CD4-positive, alpha-beta T cell treated with Interleukin-4 for 1 hour (primary cell): ENCODE results near the gene TRMT112.

ENCODE experiments used
- DNase-seq, 2 donors: peaks; one replicate each; pipeline ENCODE4 v3.0.0-alpha.2; 2020 to 2022

TRMT112 gene

DNA sequence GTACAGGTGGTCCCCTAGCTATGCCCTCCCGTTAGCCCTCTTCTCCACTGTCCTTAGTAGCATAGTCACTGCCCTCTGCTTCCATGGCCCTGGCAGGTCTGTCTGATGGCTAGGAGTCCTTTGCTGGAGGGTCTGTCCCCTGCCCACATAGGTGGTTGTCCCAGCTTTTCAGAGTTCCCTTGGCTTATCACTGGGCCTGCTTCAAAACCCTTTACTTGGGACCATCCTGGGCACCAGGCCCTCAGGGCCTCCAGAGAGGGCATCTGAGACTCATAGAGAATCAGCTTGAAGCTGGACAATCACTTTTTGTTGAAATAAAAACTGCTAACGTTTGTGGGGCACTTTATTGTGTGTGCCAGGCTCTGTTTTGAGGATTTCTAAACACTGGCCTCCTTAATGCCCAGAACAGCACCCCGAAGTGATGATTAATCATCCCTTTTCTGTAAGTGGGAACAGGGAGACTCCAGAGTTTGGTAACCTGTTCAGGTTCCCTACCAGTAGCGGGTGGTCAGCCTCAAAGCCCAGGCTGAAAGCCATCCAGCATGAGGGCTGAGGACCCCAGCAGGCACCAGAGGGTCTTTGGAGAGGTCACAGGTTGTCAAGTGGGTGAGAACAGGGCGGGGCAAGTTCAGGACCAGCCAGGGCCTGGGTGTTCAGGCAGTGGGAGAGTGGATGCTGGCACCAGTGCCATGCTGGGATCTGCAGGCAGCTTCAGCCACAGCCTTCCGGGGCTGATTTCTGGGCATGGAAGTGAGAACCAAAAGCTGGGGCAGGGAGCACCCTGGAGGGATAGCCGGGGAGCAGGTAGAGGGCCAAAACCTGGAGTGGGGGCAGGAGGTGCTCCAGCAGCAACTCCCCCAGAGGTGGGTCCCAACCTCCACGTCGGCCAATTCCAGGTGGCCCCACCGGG lies 26.8 kb downstream of the TRMT112 start:
- no peak for DNase-seq

DNA sequence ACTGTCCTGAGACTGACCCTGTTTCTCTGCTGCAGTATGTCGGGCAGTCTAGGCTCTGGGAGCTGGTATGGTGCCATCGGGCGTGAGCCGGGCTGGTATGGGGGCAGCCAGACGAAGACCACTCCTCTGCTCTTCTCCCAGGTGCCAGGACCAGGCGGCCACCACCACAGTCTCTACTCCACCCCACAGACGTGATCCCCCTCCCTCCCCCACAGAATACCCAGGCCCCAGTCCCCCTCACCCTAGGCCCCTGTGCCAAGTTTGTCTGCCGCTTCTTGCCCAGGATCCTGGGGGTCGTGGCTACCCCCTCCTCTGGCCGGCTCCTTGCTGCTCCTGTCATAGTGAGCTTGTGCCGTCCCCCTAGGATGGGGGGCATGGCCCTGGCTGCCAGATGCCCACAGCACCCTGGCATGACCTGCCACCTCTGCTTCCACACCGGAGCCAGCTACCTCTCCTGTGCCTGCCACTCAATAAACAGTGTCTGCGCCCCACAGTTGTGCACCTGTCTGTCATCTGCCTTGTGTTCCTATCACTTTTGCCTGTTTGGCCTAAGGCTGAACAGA lies 28.3 kb downstream of the TRMT112 start:
- no peak for DNase-seq

DNA sequence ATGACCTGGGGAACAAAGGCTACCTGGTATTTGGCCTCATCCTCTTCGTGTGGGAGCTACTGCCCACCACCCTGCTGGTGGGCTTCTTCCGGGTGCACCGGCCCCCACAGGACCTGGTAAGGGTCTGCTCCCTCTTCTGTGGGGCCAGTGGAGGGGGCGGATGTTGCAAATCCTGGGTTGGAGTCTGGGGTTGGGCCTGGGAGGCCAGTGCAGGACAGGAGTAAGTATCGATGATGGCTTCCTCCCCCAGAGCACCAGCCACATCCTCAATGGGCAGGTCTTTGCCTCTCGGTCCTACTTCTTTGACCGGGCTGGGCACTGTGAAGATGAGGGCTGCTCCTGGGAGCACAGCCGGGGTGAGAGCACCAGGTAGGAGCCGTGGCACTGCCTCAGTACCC lies 29.0 kb downstream of the TRMT112 start:
- no peak for DNase-seq

DNA sequence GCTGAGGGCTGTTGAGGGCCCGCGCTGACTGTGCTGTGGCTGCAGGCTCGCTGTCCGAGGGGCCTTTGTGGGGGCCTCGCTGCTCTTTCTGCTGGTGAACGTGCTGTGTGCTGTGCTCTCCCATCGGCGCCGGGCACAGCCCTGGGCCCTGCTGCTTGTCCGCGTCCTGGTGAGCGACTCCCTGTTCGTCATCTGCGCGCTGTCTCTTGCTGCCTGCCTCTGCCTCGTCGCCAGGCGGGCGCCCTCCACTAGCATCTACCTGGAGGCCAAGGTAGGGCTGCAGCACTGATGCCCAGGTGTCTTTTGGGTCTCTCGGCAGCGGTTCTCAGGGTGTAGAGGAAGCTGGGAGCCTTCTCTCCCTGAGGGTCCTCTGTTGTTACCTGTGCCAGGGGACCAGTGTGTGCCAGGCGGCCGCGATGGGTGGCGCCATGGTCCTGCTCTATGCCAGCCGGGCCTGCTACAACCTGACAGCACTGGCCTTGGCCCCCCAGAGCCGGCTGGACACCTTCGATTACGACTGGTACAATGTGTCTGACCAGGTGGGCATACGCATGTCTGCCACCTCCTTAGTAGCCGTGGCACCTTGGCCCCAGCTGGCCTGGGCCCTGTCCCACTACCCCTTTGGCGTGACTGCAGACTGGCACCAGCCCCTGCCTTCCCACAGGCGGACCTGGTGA lies 29.5 kb downstream of the TRMT112 start:
- DNase-seq = no peak

DNA sequence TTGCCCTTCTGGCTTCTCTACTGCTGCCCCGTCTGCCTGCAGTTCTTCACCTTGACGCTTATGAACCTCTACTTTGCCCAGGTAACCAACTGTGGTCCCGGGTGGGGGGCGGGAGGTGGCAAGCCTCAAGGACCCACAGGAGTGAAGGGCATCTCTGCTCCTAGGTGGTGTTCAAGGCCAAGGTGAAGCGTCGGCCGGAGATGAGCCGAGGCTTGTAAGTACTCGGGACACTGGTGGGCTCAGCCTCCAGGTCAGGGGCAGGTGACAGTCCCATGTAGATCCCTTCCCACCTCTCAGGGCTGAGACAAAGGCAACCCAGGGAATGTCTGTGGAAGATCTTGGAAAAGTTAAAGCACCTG lies 30.6 kb downstream of the TRMT112 start:
- DNase-seq = no peak

DNA sequence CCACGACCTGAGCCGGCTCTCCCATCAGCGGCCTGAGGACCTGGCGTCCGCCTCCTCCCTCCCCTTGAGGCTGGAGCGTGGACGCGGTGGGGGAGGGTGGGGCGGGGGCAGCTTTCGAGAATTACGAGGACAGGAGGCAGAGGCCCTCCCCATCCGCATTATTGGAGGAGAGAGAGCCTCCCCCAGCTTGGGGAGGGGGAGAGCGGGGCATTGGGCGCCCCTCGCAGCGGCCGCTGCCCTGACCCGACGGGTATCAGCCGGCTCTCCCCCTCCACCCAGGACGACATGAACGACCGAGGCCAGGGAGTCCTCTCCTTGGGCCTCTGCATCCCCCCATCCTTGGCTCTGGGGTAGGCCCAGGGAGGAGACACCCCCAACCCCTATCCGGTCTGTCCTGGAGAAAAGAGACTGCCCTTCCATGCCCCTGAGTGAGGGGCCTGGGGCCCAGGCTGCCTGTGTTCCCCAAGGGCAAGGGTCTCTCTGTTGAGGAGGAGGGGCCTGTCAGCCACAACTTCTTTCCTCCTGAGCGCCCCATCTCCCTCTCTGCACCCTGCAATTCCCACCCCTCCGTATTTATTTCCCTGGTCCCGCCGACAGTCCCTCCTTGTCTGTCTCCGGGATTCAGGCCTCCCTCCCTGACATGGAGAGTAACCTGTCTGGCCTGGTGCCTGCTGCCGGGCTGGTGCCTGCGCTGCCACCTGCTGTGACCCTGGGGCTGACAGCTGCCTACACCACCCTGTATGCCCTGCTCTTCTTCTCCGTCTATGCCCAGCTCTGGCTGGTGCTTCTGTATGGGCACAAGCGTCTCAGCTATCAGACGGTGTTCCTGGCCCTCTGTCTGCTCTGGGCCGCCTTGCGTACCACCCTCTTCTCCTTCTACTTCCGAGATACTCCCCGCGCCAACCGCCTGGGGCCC lies 31.2 kb downstream of the TRMT112 start:
- no peak for DNase-seq

DNA sequence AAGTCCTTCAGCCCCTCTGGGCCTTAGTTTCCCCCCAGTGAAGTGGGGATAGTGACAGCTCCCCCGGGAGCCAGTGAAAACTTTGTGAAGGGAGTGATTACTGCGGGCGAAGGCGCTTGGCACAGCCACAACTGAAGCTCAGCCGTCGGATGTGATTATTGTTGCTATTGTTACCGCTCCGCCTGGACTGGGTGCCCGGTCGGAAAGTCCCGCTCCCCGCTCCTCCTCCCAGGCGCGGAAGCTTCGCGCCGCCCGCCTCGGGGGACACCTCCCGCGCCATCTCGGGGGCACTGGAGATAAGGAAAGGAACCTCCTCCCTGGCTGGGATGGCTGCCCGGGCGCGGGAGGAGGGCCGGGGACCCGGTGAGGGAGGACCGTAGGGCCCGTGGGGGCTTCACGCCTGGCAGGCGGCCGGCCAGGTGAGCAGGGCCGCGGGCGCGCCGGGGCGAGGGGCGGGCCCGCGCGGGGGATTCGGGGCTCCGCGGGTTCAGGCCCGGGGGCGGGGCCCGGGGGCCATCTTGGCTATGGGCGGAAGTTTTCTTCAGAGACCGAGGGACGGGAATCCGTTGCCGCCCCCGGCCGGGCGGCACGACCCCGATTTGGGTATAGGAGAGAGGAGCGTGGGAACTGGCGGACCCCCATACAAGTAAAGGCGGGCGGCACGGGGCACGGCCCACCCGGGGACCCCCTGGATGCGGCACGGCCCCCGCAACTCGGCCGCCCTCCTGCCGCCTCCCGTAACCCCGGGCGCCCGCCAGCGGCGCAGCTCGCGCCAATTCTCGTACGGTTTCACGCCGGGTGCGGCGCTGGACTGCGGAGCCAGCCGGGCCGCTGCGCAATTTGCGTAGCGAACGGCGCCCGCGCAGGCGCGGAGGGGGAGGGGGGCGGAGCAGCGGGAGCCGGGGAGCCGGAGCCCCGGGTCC lies 32.1 kb downstream of the TRMT112 start, which contains the start of gene GPR137:
GPR137 (plus strand) TSS at position 887 of the 923 bp plus-strand sequence. CDS start 677 bp downstream, outside the sequence.
- DNase-seq = peak; percentile 91 to 93

DNA sequence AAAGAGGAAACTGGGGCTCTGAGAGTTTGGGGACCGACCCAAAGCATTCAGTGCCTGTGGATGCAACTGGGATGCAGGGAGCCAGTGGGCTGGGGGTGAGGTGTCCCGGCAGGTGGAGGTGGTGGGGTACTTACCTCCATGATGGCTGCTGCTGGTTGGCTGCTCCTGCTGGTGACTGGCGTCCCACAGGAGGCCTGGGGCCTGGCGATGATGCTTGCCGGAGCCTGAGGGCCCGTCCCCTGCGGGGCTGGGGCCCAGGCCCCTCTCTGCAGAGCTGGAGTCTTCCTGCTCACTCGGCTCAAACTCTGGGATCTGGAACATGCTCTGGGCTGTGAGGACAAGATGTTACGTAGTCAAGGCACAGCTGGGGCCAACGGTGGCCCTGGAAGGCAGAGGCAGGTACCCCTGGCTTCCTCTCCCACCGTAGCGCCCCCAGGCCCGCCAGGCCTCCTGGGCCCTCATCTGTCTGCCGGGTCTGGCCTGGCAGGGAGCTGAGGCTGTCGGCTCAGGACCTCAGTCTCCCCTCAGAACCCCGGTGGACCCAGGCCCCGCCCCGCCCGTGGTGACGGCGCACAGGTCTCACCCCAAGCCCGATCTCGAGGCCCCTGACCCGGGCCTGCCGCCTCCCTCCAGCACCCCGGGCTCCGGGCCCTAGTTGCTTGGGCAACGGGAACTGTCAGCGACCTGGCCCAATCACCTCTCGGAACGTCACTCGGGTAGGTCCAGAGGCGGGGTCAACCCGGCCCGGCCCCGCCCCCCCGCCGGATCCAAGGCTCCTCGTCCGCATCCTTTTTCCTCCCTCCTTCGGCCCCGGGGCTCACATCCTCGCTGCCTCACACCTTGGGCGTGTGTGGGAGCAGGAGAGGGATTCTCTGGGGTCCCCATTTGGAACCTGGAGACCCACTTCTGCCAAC lies 33.1 kb downstream of the TRMT112 start, which contains the start of gene BAD:
BAD (minus strand) TSS at position 618 of the 914 bp plus-strand sequence; CDS start at position 321, 297 bp downstream.
- peak; percentile 95 to 96 for DNase-seq

DNA sequence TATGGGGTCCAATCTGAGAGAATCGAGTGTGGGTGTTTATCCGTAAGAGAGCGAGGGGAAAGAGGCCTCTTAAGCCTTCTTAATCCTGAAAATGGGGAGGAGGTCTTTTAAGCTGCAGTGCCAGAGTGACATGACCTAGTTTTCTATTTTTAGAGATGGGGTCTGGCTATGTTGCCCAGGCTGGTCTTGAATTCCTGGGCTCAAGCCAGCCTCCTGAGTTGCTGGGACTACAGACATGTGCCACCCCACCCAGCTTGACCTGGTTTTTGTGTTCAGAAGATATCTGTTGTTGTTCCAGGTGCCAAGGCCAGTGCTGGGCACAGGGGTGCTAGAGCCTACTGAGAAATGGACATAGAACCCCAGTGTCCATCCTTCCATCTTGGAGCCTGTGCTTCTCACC lies 34.3 kb downstream of the TRMT112 start:
- no peak for DNase-seq

DNA sequence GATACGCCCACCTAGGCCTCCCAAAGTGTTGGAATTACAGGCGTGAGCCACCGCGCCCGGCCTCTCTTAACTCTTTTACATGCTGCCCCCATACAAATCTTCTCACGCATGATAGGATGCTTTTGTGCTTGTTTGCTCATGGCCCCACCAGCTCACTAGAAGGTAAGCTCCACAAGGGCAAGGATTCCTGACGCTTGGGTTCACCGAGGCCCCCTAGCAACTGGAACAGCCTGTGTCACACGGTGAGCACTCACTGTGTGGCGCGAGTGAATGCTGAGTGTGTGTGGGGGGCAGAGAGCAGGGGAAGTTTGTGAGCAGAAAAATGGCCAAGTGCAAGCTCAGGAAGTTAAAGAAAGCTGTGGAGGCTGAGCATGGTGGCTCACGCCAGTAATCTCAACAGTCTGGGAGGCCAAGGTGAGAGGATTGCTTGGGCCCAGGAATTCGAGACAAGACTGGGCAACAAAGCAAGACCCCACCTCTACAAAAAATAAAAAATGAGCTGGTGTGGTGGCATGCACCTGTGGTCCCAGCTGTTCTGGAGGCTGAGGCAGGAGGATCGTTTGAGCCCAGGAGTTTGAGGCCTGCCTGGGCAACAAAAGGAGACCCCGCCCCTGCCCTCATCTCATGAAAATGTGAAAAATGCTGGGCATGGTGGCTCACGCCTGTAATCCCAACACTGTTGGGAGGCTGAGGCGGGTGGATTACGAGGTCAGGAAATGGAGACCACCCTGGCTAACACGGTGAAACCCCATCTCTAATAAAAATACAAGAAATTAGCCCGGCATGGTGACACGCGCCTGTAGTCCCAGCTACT lies 35.2 kb downstream of the TRMT112 start:
- DNase-seq = no peak

DNA sequence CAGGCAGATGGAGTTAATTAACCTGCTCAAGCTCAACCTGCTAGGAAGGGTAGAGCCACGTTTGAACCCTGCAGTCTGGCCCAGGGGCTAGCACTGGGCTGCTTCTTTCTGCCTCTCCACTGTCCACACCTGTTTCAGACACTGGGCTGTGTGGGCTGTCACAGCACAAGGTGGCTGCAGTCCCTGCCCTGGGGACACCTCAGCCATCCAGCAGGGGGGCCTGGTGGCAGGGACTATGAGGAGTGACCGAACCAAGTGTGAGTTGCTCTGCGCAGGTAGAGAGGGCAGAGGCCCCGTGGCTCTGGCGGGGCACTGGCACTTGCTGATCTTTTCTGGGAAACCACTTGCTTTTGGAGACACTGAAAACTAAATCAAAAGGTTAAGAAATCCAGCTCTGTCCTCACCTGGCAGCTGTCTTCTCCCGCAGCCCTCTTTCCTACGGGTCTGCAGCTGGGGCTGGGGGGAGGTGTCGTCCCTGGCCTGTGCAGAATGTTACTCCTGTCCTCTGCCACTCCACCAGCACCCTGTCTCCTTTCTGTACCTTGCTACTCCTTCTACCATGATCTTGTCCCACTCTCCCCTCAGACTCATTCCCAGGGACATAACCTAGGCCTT lies 38.7 kb downstream of the TRMT112 start:
- DNase-seq = no peak

DNA sequence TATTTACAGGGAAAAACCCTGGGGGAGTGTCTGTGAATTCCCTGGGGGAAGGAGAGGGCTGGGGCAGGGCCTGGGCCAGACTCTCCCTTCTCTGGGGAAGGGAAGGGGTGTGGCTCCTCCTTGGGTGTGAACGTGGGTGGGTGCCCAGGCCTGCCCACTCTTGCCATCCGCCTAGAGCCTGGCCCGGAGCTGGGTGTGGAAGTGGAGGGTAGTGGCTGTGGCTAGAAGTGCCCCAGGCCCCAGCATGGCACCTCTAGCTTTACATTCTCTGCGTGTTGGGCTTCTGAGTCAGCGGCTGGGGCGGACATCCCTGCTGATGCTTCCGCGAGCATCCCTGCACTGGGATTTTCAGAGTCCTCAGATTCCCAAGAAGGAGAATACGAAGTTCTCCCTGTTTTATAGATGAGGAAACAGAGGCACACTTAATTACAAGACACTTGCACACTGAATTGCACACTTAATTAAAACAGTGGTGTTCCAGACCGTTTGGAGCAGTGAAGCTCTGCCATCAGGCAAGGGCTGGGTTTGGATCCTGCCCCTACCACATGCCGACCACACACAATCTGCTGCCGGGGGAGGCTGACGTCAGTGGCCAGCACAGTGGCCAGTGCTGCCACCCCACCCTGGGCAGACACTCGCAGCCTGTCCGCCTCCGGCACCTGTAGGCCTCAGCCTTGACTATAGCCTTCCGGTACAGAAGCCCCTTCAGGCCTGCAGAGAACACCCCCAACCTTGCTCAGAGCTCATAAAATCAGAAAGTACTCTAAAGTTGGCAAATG lies 40.5 kb downstream of the TRMT112 start:
- DNase-seq = no peak

DNA sequence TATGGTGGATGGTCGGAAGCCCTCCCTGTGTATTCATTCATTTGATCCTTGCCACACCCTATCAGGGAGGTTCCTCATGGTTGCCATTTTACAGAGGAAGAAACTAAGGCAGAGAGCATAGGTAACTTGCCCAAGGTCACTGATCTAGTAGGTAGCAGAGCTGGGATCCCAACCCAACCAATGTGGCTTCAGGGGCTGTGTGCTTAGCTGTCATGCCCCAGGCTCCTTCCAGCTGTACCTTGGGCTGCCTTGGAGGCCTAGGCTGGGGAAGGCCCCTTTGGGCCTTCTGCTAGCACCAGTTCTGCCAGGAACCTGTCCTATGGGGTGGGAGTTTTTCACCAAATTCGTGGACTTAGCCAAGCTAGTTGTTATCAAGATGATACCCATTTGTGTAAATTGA lies 41.5 kb downstream of the TRMT112 start:
- no peak for DNase-seq

DNA sequence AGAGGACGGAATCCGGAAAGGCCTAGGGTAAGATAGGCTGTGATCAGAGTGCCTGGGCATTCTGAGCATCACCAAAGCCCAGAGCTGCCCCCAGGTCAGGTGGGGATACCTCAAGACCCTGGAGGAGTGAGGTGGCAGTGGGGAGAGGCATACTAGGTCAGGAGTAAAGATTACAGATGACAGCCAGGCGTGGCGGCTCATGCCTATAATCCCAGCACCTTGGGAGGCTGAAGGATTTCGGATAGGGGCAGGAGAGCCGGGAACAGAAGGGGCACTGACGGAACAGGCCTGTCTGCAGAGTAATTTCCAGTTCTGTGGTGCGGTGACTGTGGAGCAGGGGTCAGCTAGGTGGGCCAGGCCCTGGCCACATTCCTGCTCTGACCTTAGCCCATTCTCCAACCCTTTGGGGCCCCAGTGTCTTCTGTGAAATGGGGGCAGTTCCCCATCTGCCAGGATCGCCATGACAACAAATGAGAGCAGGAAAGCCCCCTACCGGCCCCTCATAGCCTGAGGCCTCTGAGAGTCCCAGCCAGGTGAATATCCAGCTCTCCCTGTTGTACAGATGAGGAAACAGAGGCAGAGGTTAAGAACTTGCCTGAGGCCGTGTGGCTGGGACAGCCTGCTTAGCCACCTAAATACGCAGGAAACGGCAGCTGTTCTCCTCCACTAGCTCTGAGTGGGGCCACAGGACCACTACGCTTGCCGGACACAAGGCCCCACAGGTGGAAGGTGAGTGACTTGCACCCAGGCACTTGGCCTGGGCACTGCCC lies 42.1 kb downstream of the TRMT112 start:
- DNase-seq = no peak

DNA sequence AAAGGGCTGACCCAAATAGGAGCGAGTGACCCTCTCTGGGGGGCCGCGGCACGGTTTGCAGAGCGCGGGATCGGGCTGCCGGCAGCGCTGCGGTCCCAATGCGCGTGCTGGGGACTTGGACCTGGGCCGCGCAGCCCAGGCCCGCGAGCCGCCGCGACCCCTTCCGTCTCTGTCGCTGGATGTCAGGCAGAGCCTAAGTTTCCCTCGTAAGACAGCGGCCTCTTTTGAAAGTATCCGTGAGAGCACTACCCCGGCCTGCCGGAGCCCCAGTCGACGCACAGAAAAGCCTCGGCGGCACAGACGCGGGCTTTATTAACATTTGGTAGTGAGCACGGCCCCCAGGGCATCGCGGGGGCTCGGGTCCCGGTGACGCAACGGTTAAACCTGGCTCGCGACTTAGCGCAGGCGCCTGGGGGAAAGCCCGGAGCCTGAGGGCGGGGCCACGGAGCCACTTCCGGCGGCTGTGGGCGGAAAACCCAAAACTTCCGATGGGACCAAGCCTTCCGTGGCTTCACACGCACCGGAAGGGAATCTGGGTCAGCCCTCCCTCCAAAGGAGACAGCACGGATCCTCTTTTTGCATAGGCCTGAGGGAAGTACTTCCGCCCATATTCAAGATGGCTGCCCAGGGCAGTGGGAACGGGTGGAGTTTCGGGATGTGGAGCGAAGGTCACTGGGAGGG lies 47.7 kb downstream of the TRMT112 start:
- peak; percentile 98 for DNase-seq

DNA sequence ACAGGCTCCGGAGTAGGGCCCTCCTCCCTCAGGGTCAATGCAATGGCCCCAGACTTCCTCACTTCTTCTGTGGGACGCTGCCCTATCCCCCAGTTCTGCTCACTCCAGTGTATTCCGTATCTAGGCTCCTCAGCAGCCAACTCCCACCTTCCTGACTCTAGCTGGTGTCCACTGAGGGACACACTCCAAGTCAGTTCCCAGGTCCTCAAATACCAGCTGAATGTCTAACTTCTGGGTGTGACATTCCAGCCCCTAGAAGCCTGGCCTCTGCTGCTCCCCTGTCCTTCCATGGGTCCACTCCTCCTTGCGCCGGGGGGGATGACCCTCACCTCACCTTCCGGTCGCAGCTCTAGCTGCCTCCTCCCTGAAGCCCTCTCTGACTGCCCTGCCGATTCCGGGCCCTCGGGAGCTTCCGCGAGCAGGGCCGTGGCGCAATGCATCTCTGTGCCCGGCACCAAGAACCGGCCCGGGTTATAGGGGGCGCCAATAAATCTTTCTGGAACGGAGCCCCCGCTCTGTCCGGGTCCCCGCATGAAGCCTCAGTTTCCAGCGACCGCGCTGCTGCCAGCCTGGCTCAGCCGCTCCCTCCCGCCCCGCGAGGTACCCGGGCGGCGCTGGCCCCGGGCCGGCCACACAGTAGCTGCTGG lies 48.3 kb downstream of the TRMT112 start:
- peak; percentile 41 to 53 for DNase-seq
